ENCODE data around the gene RAI2. TPM values are rescaled to one million over a fixed set of nuclear protein-coding genes. Genes with fewer than 3 reads are reported as not detected.

The RAI2 gene
- 1 to 10 TPM; 3.5 to 6.5 TPM for total RNA-seq
- long read RNA-seq, partial matches to known transcripts = 0 of 2 reads
- long read RNA-seq, other reads (novel, unspliced or antisense) = 2 of 2 reads

DNA sequence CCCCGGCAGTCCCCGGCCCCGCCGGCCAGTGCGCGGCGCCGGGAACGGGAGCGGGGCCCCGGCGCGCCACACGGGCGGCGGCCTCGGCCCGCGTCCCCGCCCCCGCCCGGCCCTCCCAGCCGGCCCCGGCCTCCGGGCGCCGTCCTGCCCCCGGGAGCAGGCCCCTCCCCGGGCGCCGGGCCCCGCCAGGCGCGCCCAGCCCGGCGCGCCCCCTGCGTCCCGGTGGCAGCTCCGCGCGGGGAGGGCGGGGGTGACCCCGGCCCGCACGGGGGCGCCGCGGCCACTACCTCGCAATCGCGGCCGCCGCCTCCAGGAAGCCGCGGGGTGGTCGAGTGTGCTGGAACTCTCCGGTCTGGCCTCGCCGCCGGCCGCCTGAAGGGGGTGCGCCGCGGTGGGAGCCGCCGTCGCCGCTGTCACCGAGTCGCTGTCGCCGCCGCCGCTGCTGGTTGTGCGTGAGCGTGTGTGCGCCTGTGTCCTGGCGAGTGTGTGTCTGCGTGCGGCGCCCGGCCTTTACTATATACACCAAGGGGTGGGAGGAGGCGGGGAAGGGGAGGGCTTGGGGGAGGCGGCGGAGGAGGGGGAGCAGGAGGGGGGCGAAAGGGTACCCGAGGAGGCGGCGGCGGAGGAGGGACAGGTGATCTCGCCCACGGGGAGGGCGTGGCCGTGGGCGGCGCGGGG lies at the start of gene RAI2:
Gene RAI2, minus strand, starts transcription at position 488 of the 678 bp plus-strand sequence. CDS start 59,288 bp downstream, outside the sequence.
- ATAC-seq (peak; percentile 57), DNase-seq (peak in 1 of 2 donors; percentile 17)
- intact Hi-C loops (cut with DNase I, micrococcal nuclease) = no loop called here

DNA sequence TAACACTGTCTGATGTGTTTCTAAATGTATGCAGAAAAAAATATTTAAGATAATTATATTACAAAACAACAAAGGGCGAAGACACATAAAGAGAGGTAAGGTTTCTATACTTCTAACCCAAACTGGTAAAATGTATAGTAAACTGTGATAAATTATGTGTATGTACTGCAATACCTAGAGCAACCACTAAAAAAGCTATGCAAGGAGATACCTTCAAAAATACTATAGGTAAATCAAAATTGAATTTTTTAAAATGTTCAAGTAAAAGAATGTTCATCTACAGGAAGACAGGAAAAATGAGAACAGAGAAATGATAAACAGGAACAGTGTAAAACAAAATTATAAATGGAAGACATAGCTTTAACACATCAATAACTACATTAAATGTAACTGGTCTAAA lies 27.3 kb upstream of the RAI2 start:
- intact Hi-C loops (cut with DNase I, micrococcal nuclease) = no loop called here
- DNase-seq (no peak), ATAC-seq (no peak)

DNA sequence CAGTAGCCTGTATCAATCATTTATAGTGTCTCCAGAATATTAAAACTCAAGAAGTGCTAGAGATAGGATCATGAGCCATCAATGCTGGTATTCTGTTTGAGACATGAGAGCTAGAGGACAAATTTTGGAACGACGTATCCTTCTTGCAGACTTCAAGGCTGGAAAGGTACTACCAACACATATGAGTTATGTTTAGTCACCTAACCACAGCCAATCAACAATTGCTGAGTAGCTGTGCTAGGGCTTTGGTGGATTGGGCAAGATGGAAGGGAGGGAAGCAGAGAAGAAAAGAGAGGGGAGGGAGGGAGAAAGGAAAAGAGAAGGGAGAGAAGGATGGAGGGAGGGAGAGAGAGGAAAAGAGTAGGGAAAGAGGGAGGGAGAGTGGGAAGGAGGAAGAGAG lies 21.6 kb upstream of the RAI2 start:
- DNase-seq (no peak), ATAC-seq (no peak)
- intact Hi-C loops (cut with DNase I, micrococcal nuclease) = no loop called here

DNA sequence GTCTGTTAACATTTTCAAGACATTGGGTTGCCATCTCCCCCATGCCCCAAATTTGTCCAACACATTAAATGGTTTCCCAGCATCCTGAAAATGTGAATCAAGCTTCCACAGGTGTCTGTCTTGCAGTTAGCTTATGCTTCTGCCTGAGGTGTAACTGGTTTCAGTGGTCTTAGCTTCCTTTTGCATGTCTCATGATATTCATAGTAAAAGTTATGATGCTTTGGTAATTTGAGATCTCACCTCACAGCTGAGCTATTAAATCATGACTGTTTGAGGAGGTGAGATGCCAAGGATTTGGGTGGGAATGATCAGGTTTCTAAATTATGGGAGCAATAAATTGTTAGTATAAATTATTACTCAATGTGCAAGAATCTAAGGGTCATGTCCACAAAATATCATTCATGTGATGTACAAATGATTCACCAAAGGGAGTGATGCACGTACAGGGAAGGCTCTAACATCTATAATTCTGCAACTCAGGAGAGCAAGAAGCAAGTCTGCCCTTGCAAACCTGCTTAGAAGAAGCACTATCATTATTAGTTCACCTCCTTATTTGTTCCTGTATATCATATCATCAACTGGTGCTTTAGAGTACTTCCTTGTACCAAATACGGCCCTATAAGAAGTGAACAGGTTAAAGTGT lies 17.1 kb upstream of the RAI2 start:
- ATAC-seq (no peak), DNase-seq (no peak)
- intact Hi-C loops (cut with DNase I, micrococcal nuclease) = no loop called here

DNA sequence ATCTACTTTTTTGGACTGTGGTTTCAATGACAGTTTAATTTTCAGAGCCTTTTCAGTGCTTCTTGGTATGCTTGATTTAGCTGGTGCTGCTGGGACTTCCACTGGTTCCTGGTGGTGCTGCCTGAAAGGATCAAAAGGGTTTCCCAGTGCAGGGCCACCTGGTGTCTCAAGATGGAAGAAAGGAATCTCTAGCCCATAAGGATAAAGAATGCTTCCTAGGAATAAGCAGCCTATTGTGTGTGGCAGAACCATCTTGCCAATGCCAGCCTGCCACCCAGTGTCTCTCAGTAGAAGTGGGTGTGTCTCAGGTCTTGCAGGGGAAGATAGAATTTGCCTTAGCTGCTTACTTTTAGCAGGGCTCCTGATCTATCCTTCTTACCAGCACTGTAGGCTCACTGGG lies 15.0 kb upstream of the RAI2 start:
- no peak for DNase-seq
- intact Hi-C loops (cut with DNase I, micrococcal nuclease) = no loop called here
- peak; percentile 52 for ATAC-seq

DNA sequence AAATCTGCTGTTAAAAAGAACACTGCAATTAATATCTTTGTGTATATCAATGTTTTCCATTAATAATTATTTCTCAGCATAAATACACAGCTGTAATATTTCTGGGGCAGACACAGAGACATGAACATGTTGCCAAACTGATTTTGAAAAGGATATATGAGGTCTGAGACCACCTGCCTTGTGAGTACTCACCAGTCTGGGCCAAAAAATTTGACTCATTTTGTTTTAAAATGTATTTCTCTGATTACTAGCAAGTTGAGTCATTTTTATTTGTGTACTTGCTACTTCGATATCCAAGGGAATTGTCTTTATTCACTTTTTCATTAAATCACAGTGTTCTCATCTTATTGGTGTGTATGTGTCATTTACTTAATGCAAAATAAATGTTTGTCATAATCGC lies 8.5 kb upstream of the RAI2 start:
- intact Hi-C loops (cut with DNase I, micrococcal nuclease) = no loop called here

DNA sequence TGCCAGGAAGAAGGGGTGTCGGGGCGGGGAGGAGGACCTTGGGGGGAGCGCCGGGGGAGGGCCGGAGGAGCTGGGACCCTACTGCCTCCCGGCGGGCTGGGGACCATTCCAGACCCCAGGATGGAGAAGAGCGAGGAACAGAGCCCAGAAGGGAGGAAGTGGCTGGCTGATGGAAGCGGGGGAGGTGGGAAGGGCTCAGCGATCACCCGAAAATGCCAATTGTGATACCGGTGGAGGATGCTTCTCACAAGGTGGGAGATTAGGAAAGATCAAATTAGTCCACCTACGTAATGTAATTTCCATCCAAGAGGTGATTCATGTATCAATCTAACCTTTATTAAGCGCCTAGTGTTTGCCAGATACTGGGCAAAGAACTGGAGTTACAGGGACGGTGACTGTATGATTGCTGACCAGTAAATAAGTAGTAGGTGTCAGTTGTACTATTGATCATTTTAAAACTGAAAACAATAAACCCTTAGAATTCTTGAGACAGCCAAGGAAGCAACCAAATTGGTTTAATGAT lies 452 bp upstream of the RAI2 start:
- ATAC-seq = no peak
- intact Hi-C loops (cut with DNase I, micrococcal nuclease) = no loop called here
- DNase-seq = no peak

More for the DNA sequence above, 8.5 kb upstream of the RAI2 start:
- no peak for ATAC-seq
- no peak for DNase-seq

DNA sequence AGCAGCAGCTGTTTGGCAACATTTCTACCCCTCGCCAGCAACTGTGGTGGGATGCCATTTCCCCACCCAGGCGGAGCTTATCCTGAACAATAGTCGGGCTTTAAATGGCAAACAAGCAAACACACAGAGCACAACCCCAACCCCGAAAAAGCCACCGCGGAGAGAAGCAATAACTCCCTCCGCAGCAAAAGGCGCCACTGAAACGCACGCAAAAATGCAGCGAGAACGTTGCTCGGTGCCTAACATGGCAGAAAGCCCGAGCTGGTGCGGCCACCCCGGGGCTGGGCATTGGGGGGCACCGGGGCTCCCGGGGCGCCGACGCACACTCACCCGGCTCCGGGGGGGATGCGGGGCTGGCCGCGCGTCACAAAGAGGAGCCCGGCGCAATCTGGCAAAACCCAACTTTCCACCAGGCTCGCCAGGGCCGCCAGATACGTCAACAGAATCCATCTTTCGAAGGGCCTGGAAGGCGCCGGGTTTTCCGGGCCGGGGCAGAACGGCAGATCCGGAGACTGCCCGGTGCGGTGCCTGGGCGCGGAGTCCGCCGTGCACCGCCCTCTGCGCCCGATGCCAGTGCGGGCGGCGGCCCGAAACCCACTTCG lies 818 bp downstream of the RAI2 start:
- no peak for DNase-seq
- no peak for ATAC-seq
- intact Hi-C loops (cut with DNase I, micrococcal nuclease) = no loop called here

DNA sequence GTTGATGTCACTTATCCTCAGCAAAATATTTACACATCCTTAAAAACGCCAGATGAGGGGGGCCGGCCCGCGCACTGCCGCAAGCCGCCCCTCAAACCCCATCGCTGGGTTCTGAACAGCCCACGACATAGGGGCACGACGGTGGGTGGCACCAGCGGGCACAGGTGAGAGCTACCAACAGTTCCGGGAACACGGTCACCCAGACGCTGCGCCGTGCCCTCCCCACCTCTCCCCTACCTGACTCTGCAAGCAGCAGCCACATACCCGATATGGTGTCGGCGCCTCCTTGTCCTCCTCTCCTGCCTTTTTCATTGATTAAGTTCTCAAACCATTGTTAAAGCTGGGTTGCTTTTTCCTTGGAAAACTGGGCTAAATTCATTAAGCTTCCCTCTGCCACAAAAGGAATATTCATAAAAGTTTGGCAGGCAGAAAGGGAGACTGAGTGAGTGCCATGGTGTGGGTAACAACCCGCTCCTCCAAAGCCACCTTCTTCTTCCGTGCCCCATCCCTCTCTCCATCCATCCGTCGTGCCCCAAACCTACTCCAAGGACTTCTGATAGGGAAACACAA lies 1.4 kb downstream of the RAI2 start:
- intact Hi-C loops (cut with DNase I, micrococcal nuclease) = no loop called here
- DNase-seq = peak; percentile 27 to 32
- peak; percentile 49 for ATAC-seq

DNA sequence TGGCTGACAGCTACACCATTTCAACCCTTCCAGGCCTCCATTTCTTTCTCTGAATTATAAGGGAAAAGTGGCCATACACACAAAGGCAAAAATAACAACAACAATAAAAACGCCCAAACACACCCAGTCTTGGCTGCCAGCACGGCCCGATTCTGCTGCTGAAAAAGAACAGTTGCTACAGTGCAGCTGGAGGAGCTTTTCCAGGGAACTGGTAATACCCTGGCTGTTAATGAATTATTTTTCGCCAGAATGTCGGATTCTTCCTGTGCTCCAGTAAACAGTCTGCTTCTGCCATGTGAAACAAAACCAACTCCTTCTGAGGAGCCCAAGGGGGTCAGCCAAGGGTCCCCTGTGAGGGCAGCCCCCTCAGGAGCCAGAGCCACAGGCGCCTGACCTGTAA lies 6.6 kb downstream of the RAI2 start:
- ATAC-seq = no peak
- intact Hi-C loops (cut with DNase I, micrococcal nuclease) = no loop called here

DNA sequence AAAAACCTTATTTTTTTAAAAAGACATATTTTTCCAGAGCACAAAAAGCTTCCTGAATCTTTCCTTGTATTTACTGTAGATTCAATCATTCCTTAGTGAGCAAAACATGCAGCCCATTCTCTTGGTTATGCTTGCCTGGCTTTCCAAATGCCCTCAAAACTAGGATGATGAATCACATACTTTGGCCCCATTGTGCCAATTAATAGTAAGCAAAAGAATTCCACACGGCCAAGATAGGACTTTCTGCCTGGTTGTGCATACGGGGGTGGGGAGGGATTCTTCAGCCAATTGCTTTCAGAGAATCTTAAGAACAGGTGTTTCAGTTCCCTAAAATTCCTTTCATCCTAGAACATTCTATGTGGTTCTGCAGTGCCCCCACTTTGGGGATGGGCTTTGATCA lies 7.0 kb downstream of the RAI2 start:
- DNase-seq (no peak), ATAC-seq (no peak)
- intact Hi-C loops (cut with DNase I, micrococcal nuclease) = no loop called here

More for the DNA sequence above, 6.6 kb downstream of the RAI2 start:
- DNase-seq = no peak

DNA sequence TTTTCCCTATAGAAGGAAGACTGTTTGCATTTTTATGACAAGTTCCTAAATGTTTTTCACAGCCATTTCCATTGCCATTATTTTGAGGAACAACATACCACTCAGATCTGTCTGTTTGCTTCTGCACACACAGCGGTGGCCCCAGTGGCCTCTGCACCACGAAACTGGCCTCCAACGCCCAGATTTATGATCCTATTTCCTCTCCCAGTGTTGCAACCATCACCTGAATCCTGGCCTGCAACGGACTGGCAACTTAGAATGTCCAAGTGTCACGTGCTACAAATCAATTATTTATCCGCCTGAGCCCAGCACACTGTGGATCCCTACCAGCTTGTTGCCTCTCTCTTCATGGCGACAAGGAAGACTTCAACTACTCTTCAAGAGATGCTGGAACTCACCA lies 9.2 kb downstream of the RAI2 start:
- ATAC-seq (peak; percentile 63), DNase-seq (no peak)
- intact Hi-C loops (cut with DNase I, micrococcal nuclease) = no loop called here

DNA sequence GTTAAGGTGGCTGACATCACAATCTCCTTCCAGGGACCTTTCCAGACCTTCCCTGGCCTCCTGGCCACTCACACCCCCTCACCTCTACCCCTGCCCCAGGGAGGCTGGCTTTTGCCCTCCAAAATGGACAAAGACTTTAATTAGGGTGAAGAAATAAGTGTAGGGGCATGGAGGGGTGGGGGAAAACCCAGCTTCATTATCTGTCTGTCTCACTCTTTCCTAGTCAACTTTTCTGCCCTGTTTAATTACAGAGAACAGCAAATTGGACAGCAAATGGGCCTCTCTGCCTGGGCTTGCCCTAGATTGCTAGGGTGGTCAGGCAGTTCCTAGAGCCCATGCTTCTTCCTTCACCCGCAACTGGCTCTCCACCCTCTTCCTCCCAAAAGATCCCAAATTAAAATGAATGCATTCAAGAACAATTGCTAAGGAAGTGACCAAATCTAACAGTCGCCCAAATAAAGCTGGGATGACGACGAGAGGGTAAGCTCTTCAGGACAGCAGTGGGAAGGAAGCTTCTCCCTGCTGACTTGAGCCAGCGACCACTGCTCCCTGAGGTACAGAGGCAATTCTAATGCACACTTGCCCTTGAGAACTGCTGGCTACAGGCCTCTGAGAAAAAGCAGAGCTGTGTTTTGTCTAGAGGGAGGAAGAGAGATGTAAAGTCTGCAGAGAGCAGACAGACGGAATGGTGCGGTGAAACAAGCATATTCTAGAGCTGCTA lies 12.4 kb downstream of the RAI2 start:
- no peak for DNase-seq
- ATAC-seq = no peak
- intact Hi-C loops (cut with DNase I, micrococcal nuclease) = no loop called here

DNA sequence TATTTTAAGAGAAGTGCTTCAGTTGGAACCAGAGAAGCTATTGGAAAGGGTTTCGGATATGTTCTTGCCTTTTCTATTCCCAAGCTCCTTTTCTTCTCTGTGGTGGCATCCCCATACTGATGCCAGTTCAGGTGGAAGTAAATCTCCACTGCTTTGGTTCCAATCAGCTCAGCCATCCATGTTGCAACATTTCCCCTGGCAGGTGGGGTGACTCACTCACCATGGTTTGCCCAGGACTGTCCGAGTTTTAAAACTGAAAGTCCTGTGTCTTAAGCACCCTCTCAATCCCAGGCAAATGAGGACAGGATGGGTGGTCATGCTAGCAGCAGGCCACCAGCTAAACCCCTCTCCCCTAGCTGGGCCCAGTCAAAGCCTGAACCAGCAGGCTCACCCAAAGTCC lies 15.1 kb downstream of the RAI2 start:
- intact Hi-C loops (cut with DNase I, micrococcal nuclease) = no loop called here
- ATAC-seq (no peak), DNase-seq (no peak)

DNA sequence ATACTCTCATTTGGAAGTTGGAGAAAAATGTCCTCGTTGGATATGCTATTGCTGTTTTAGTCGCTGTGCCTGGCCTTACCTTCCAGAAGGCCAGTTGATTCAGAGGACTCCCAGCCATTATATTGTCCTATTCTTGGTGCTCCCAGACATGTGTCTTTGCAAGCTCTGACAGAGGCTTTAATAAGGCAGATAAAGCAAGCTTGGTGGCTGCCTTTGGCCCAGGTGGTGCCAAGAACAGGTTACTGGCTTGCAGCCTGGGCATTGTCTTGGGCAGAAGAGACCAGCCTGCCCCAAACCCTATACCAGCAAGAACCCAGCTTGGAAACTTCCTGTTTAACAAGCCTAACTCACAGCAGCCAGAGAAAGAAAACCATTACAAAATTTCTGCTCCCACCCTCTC lies 16.9 kb downstream of the RAI2 start:
- intact Hi-C loops (cut with DNase I, micrococcal nuclease) = no loop called here
- DNase-seq = no peak
- ATAC-seq = no peak

DNA sequence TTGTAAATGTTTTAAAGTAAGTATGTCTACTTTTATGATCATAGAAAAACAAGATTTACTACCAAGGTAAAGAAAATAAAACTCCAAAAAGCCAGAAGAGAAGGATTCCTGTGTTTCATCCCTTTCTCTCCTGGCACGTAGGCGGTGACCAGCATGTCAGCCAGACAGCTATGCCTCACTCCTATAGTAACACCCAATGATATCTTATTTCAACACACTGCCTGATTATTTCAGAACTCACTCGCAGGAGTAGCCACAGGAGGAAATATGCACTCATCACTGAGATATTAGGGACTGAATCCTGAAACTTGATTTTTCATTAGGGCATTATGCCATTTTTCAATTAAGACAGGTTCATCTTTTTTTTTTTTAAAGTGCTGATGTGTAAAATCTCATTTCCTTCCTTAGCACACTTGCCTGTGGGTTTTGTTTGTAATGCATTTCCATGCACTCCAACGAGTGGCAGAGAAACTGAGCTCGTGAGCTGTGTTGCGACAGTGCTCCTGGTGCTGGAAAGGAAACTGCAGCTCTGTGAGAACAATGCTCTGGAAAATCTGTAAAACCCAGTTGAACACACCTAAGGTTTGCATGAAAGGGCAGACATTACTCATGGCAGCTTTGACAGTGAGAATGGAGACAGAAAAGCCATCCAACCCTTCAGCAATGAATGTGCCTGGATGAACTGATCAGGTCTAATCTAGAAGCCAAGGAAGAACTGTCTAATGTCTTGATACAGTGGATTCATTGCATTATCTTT lies 18.2 kb downstream of the RAI2 start:
- DNase-seq (no peak), ATAC-seq (no peak)
- intact Hi-C loops (cut with DNase I, micrococcal nuclease) = no loop called here

DNA sequence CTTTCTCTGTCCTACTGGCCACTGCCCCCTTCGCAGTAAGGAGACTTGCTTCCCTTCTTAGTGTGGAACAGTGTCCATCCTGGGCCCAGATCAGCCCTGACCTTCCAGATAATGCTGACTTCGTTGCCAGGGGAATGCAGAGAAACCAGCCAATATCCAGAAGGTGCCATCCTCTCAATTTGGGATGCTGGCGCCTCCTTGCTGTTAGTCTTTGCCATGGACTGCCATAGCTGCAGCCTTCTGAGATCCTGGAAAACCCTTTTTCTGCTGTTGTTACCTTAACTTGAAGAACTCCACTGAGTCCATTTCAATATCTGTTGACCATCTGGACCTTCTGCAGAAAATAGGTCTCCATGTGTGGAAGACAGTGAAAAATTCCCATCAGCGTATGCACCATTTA lies 21.8 kb downstream of the RAI2 start:
- DNase-seq (no peak), ATAC-seq (peak; percentile 30)
- intact Hi-C loops (cut with DNase I, micrococcal nuclease) = no loop called here

DNA sequence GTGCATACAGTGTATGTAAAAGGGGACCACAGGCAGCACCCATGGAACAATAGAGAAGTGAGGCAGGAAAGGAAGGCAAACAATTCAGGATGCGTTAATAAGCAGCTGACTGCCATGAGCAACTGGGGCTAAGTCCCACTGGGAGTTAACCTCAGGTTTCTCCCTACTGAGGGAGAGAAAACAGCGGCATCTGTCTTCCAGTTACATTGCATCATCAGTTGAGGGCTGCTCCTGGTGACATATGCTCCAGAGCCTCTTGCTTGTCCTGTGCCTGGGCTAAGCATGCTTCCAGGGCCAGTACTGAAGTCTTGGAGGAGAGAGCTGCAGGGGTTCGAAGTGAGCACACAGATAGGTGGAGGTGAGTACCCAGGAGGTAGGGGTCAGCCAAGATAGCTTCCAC lies 24.3 kb downstream of the RAI2 start:
- DNase-seq (no peak), ATAC-seq (no peak)
- intact Hi-C loops (cut with DNase I, micrococcal nuclease) = no loop called here
